Measurements from ENCODE around the gene TMEM158.

TMEM158 gene

GRCh38 chr3:45227946-45228345 lies 1.9 kb upstream of the TMEM158 start:
- DNase-seq = no peak

- DNase-seq = no peak
Measured at GRCh38 chr3:45227071-45227820, 1.2 kb upstream of the TMEM158 start.

- DNase-seq = no peak
Measured at GRCh38 chr3:45225465-45226205, 452 bp downstream of the TMEM158 start.

GRCh38 chr3:45224824-45225464 lies 1.1 kb downstream of the TMEM158 start:
- DNase-seq = peak; percentile 42 to 71

GRCh38 chr3:45223889-45224727 lies 2.0 kb downstream of the TMEM158 start:
- no peak for DNase-seq

GRCh38 chr3:45219694-45220093 lies 6.4 kb downstream of the TMEM158 start:
- no peak for DNase-seq

GRCh38 chr3:45218578-45219390 lies 7.3 kb downstream of the TMEM158 start:
- DNase-seq = no peak

- no peak for DNase-seq
Measured at GRCh38 chr3:45216021-45216609, 10.0 kb downstream of the TMEM158 start.

GRCh38 chr3:45215466-45215865 lies 10.6 kb downstream of the TMEM158 start:
- DNase-seq = no peak

GRCh38 chr3:45214061-45214680 lies 11.9 kb downstream of the TMEM158 start:
- DNase-seq = no peak

GRCh38 chr3:45212095-45212468 lies 14.0 kb downstream of the TMEM158 start:
- no peak for DNase-seq

GRCh38 chr3:45211466-45212094 lies 14.5 kb downstream of the TMEM158 start:
- DNase-seq = no peak

GRCh38 chr3:45210308-45211041 lies 15.6 kb downstream of the TMEM158 start:
- peak; percentile 32 to 47 for DNase-seq

GRCh38 chr3:45209526-45209925 lies 16.6 kb downstream of the TMEM158 start:
- no peak for DNase-seq

GRCh38 chr3:45208586-45208985 lies 17.5 kb downstream of the TMEM158 start:
- DNase-seq = no peak

GRCh38 chr3:45207446-45207845 lies 18.6 kb downstream of the TMEM158 start:
- DNase-seq = no peak

GRCh38 chr3:45205126-45205525 lies 21.0 kb downstream of the TMEM158 start:
- no peak for DNase-seq

- DNase-seq = no peak
Measured at GRCh38 chr3:45204136-45204535, 22.0 kb downstream of the TMEM158 start.

GRCh38 chr3:45199837-45200648 lies 26.0 kb downstream of the TMEM158 start:
- DNase-seq = no peak

Measured in hippocampal formation (tissue), 2 donors.